Ammon's horn (tissue), 1 donor: ENCODE measurements around the gene ARNT2.

ENCODE experiments used
- DNase-seq: peaks from one replicate; pipeline ENCODE4 v3.0.0-alpha.2; 2016; ENCODE audit warnings: low spot score

Gene ARNT2

GRCh38 chr15:80577552-80578205, 173.5 kb downstream of the ARNT2 start:
- no peak for DNase-seq

GRCh38 chr15:80578206-80578595, 174.0 kb downstream of the ARNT2 start:
- DNase-seq, result no peak

GRCh38 chr15:80578871-80579270, 174.7 kb downstream of the ARNT2 start:
- DNase-seq, result no peak

- no peak for DNase-seq
These were observed 175.4 kb downstream of the ARNT2 start for GRCh38 chr15:80579611-80580010.

DNA sequence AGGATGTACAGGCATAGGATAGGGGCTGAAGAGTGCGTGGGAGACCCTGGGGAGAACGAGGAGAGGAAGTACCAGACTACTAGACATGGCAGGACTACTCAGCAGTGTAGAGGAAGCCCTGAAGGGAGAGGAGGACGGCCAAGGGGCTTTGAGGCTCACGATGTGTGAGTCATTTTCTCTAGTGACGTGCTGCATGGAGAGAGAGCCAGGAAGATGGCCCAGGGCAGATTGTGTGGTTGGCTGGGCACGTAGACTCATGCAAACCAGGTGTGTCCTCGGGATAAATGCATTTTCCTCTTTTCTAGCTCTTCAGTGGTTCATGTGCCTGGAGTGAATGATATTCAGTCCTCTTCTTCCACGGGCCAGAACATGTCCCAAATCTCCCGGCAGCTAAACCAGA, 175.9 kb downstream of the ARNT2 start:
- DNase-seq, result no peak

DNA sequence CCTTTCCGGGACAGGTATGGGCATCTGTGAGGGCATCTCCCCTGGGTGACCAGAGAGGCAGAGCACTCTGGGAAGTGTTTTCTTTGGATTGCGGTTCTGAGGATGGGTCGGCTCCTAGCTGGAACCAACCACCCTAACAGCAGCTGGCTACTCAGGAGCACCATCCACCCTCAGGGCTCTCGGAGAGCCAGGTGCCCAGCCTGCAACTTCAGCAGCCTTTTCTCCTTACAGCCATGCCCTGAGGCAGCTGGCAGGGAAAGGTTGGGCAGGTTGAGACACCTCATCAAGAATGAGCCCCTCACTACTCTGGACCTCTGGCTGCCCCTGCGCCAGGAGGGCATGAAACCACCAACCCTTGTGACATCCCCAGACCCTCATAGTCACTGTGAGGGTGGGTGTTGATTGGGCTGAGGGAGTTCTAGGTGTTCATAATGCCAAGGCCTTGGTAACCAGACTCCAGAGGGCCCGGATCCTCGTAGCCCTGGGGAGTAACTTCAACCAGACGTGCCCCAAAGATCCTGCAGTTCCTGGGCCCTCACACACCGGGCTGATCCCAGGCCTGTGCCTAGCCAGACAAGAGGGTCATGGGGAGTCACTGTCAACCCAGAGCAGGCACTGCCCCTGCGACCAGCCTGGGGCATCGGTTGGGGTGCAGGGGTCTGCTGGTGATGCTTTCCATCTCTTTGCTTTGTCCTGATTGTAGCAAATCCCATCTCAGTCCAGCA, 176.5 kb downstream of the ARNT2 start:
- no peak for DNase-seq

- no peak for DNase-seq
These were observed 177.8 kb downstream of the ARNT2 start for GRCh38 chr15:80581976-80582375.

DNA sequence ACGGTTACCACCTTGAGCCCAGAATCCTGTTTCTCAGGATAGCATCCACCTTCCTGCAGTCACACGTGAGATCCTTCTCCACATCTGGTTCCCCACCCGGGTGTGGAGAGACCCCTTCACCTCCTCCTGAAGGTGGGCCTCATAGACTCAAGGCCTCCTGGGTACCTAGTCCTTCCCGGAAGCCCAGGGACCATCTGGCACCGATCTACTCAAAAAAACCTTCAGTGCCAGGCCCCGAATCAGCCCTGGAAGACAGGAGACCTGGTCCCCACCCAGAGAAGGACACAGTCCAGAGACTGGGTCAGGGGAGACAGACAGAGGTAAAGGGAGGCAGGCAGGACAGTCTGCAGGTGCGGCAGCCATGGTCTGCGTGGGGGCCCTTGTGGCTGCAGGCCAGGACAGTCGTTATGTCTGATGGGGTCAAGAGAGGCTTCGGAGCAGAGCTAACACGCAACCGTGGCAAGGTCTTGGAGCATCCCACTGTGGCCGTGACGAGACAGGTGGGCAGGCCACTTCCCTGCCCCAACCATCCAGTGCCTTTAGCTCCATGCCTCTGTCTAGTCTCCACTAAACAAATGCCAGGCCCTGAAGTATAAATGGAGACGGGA, 178.7 kb downstream of the ARNT2 start:
- no peak for DNase-seq

DNA sequence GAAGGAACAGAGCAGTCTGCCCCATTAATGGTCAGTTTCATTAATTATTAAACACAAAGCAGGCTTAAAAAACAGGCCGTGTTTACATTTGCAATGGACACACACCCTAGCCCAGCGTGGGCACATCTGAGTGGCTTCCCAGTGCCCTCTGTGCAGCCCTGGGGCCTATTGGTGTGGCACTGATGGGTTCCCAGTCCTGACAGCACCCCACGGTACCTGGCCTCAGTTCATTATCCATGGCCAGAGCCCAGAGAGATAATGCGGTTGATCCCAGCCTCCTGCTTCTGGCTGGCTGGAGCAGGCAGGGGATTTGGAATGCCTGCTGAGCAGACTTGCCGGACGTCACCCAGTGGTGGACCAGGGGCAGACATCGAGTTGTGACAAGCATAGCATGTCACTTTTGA, 180.4 kb downstream of the ARNT2 start:
- DNase-seq, result no peak

GRCh38 chr15:80584973-80585525, 180.9 kb downstream of the ARNT2 start:
- DNase-seq, result no peak

DNA sequence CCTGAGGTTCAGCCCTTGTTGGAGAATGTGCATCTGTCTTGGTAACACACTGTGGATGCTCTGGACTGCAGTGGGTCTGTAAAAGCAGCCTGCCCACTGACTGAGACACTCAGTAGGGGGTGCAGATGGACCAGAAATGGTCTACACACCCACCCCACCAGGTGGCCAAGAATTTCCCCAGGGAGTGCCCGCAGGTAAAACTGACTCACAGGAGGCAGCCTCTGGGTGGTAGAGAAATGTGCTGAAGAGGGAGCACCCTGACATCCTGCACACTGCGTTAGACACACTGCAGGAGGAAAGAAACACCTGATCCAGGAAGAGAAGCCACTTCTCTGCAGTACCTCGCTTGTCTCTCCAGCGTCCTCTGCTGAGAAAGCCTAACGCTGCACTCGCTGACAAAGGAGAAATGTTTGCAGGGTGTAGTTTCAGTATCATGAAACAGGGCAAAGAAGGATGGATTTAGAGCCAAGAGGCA, 181.4 kb downstream of the ARNT2 start:
- DNase-seq, result no peak

- DNase-seq, result no peak
These were observed 182.0 kb downstream of the ARNT2 start for GRCh38 chr15:80586161-80586560.

- DNase-seq, result no peak
These were observed 182.8 kb downstream of the ARNT2 start for GRCh38 chr15:80587007-80587406.

GRCh38 chr15:80587816-80588456, 183.8 kb downstream of the ARNT2 start:
- DNase-seq, result peak; percentile 59

DNA sequence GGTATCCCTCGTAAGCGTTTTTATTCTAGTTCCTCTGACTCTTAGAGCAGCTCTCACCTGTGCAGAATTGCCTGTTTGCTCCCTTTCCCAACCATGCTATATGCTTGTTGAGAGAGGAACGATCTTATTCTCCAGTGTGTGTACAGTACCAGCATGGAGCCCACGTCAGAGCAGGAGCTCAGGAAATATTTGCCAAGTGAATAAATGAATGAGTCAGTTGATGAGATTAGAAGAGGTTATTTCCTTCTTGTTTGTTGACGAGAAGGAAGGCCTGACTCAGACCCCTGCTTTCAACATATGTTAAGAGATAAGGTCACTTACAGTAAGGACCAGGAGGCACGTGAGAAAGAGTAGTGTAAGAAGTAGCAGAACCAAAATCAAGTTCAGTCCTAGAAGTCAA, 184.6 kb downstream of the ARNT2 start:
- DNase-seq, result no peak

GRCh38 chr15:80590761-80591355, 186.7 kb downstream of the ARNT2 start:
- DNase-seq, result no peak

GRCh38 chr15:80591471-80591870, 187.3 kb downstream of the ARNT2 start:
- no peak for DNase-seq

DNA sequence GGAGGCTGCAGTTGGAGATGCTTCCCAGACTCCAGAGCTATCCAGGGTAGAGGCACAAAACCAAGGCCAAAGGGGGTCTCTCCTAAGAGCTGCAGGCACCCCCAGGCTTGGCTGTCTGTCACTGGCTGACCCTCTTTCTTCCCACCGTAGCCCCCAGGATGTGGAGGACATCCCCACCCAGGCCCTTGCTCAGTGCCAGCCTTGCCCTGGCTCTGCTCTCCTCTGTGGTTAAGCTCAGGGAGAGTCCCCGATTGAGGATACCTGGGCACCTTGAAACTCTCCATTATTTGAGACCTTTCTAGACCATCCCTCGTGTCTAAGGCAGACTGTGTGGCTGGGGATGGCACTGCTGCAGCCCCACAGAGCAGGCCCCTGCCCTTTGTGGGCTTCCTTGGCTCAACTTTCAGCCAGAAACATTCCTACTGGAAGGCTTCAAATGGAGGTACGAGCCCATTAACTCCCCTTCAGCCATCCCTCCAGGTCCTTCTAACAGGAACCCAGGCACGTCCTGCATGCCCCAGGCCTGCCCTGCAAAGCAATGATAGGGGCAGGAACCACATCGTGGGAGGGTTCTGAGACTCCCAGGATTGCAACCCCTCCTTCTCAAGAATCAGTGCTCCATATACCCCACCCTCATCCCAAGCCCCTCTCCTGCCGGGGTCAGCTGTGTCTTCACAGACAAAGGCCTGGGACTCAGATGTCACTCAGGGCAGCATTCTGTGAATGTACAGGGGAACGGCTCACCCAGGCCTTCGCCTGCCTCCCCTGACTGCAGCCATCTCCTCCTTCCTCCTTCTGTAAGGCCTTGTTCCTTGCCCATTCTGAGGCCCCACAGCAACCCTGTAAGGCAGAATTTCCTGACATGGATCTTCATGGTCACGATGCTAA, 188.0 kb downstream of the ARNT2 start:
- no peak for DNase-seq

DNA sequence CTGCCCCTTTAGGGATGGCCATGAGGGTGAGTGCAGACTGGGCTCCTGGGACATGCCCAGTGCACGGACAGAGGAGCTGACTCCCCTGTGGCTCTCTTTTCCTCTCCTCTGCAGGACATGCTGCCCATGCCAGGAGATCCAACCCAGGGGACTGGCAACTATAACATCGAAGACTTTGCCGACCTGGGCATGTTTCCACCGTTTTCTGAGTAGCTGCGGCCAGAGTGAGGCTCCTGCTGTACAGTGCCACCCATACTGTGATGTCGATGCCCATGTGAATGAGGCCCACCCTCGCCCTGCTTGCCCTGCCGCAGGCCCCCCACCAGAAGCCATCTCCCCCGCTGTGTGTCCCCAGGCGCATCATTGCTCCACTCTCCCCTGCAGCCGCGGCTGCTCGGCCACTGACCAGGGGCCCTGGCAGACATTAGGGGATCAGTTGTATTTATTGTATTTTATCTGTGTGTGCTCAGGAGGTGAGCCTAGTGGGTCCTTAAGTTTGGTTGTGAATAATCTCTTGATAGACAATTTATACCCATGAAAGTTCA, 189.4 kb downstream of the ARNT2 start:
- no peak for DNase-seq

DNA sequence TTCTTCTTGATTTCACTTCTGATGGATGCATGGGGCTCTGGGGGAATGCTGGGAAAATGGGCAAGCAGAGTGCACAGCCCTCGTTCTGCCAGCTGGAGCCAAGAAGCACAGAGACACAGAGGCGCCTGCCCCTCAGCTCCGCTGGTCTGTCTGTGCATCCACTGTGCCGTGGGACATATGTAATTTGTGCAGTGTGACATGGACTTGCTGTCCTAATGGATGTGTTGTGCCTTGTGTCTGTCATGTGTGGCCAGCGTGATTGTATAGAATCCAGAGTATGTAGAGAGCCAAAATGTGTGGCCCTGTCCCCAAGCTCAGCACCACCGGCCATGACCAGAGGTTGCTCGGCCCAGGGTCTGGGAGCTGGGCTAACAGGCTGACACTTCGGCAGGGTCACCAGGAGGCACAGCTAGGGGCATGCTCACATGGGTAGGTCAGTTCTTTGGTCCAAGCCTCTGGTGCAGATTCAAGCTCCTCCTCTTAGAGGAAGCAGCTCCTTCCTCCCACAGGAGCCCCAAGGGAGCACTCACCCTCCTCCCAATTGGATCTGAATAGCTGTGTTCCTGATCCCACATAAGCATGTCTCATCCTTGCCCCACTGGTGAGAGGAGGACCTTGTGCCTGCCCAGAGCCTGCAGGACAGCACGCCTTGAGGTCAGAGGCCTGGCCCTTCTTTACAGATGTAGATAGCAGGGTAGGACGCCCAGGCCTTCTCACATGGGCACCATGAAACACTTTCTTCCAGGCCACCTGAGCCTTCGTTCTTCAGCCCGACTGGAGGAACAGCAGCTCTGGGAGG, 190.1 kb downstream of the ARNT2 start:
- DNase-seq, result no peak
